ENCODE data around the gene ICOS. TPM values are rescaled to one million over a fixed set of nuclear protein-coding genes. Genes with fewer than 3 reads are reported as not detected.

Gene ICOS
- total RNA-seq, 1 donor from 2014 or later: 0.52 TPM

DNA sequence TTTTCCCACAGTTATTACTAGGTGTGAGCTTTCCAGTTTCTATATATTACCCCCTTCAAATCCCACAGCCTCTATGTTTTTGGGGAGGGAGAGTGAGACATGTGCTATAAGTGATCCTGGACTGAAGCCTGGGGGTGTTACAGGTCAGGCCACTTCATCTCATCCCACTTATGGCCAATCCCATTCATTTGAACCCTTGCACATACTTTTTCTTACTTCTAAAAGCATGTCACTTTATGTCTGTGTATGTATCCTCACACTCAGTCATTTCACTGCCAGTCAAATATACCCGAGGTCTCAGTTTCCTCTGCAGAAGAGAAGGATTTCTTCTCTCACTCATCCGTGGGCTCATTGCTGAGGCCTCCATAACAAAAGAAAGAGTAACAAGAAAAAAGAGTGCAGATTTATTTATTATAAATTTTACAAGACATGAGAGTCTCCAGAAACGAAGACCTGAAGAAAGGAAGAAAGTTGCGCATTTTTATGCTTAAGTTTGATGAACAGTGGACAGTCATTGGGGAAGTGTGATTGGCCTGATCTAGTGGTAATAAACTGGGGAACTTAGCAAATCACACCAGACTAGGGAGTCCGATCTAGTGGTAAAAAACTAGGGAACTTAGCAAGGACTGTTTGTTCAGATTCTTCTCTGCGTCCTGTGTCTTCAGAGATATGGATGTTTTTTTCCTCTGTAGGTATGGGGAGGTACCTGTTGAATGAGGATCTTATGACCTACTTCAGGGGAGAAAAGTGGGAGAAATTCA, 52.1 kb downstream of the ICOS start:
- Histone ChIP-seq H3K4me3 (ENCODE audit: low read length in 3 of 3) (no peak overlapping the region), H3K4me1 (ENCODE audit: control insufficient read depth in 3 of 3, insufficient read depth in 3 of 3, low read length in 3 of 3) (no peaks in the 10 kb centered on the region), H3K27ac (ENCODE audit: low read depth, low read length) (no peak overlapping the region), H3K9me3 (ENCODE audit: control insufficient read depth in 3 of 3, low read length in 3 of 3) (no peaks in the 10 kb centered on the region), H3K36me3 (ENCODE audit: control insufficient read depth in 3 of 3, insufficient read depth in 3 of 3, low read length in 3 of 3) (no peaks in the 10 kb centered on the region), H3K9ac (ENCODE audit: low read depth in 1 of 3, low read length in 3 of 3) (no peak overlapping the region), H3K27me3 (ENCODE audit: control insufficient read depth in 3 of 3, insufficient read depth in 3 of 3, low read length in 3 of 3) (no peaks in the 10 kb centered on the region)

DNA sequence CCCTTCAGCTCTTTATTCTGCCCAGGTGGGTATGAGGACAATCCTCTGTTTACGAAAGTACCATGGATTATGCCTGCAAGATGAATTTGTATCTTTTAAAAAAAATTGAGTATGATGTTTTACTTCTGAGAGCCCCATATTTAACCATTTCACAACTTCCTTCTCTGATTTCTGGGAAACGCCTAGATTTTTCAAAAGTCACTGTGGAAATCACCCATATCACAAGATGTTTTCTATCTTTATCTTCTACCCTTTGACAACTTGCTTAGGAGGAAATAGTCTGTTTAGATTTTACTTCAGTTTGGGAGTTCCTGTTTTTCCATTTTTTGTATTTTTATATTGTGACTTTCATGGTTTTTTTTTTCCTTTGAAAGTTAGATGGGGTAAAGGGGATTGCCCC, 53.0 kb downstream of the ICOS start:
- H3K9ac ChIP-seq (ENCODE audit: low read depth in 1 of 3, low read length in 3 of 3): no peak overlapping the region
- H3K4me3 ChIP-seq (ENCODE audit: low read length in 3 of 3): no peak overlapping the region
- no peaks in the 10 kb centered on the region for H3K27me3 ChIP-seq (ENCODE audit: control insufficient read depth in 3 of 3, insufficient read depth in 3 of 3, low read length in 3 of 3)
- H3K9me3 ChIP-seq (ENCODE audit: control insufficient read depth in 3 of 3, low read length in 3 of 3): no peaks in the 10 kb centered on the region
- no peaks in the 10 kb centered on the region for H3K36me3 ChIP-seq (ENCODE audit: control insufficient read depth in 3 of 3, insufficient read depth in 3 of 3, low read length in 3 of 3)
- no peak overlapping the region for H3K27ac ChIP-seq (ENCODE audit: low read depth, low read length)
- no peaks in the 10 kb centered on the region for H3K4me1 ChIP-seq (ENCODE audit: control insufficient read depth in 3 of 3, insufficient read depth in 3 of 3, low read length in 3 of 3)

DNA sequence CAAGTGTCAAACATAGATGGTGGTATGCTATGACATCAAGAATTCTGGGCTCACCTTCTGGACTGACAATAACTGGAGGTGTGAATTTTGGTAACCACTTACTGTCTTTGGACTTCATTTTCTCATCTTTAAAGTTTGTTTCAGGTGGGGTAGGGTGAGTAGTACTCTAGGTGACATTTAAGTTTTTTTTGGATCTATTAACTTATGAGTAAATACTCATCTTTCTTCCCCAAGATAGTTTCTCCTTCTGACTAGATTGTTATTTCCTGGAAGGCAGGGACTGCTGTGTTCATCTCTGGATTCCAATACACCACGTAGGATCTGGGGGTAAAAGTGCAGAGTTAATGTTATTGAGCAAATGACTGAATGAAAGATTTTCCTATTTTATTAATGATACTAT, 55.9 kb downstream of the ICOS start:
- Histone ChIP-seq H3K9ac (ENCODE audit: low read depth in 1 of 3, low read length in 3 of 3) (no peak overlapping the region), H3K27me3 (ENCODE audit: control insufficient read depth in 3 of 3, insufficient read depth in 3 of 3, low read length in 3 of 3) (no peaks in the 10 kb centered on the region), H3K27ac (ENCODE audit: low read depth, low read length) (no peak overlapping the region)

DNA sequence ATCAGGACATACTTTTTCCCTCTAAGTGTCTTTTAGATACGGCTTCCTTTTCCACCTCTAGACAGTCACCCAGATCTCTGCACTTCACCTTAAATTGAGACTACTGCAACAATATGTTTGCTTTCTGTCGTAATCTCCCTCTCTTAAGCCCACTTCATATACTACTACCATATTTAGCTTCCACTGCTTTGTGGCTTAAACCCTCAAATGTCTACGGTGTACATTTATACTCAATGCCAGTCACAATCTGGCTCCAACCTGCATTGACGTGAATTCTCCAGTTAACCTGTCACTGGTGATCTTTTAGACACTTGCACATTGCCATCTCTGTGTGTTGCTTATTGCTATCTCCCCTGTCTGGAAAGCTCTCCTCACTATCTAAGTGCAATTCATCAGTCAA, 56.4 kb downstream of the ICOS start:
- Histone ChIP-seq H3K36me3 (ENCODE audit: control insufficient read depth in 3 of 3, insufficient read depth in 3 of 3, low read length in 3 of 3) (no peaks in the 10 kb centered on the region), H3K4me1 (ENCODE audit: control insufficient read depth in 3 of 3, insufficient read depth in 3 of 3, low read length in 3 of 3) (no peaks in the 10 kb centered on the region), H3K4me3 (ENCODE audit: low read length in 3 of 3) (no peak overlapping the region), H3K9me3 (ENCODE audit: control insufficient read depth in 3 of 3, low read length in 3 of 3) (no peaks in the 10 kb centered on the region), H3K27me3 (ENCODE audit: control insufficient read depth in 3 of 3, insufficient read depth in 3 of 3, low read length in 3 of 3) (no peaks in the 10 kb centered on the region), H3K27ac (ENCODE audit: low read depth, low read length) (no peak overlapping the region), H3K9ac (ENCODE audit: low read depth in 1 of 3, low read length in 3 of 3) (no peak overlapping the region)

More for the DNA sequence above, 55.9 kb downstream of the ICOS start:
- no peaks in the 10 kb centered on the region for H3K4me1 ChIP-seq (ENCODE audit: control insufficient read depth in 3 of 3, insufficient read depth in 3 of 3, low read length in 3 of 3)
- H3K9me3 ChIP-seq (ENCODE audit: control insufficient read depth in 3 of 3, low read length in 3 of 3): no peaks in the 10 kb centered on the region
- H3K36me3 ChIP-seq (ENCODE audit: control insufficient read depth in 3 of 3, insufficient read depth in 3 of 3, low read length in 3 of 3): no peaks in the 10 kb centered on the region
- H3K4me3 ChIP-seq (ENCODE audit: low read length in 3 of 3): no peak overlapping the region

DNA sequence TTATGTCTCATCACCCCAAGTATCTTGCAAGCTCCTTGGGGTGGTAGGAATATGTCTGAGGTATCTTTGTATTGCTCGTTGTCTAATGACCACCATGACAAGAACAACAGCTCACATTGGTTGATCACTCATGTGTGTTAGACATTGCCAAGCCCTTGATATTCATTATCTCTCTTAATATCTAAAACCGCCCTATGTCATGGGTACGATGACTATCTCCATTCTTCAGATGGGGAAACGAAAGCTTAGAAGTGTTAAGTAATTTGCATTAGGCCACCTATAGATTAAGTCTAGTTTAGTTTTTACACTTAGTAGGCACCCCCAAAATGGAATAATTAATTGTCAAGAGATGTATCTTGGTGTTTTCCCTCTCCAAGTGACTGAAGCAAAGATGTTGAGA, 57.0 kb downstream of the ICOS start:
- no peak overlapping the region for H3K4me3 ChIP-seq (ENCODE audit: low read length in 3 of 3)
- no peaks in the 10 kb centered on the region for H3K9me3 ChIP-seq (ENCODE audit: control insufficient read depth in 3 of 3, low read length in 3 of 3)
- no peaks in the 10 kb centered on the region for H3K36me3 ChIP-seq (ENCODE audit: control insufficient read depth in 3 of 3, insufficient read depth in 3 of 3, low read length in 3 of 3)
- H3K27me3 ChIP-seq (ENCODE audit: control insufficient read depth in 3 of 3, insufficient read depth in 3 of 3, low read length in 3 of 3): no peaks in the 10 kb centered on the region
- H3K9ac ChIP-seq (ENCODE audit: low read depth in 1 of 3, low read length in 3 of 3): no peak overlapping the region
- H3K4me1 ChIP-seq (ENCODE audit: control insufficient read depth in 3 of 3, insufficient read depth in 3 of 3, low read length in 3 of 3): no peaks in the 10 kb centered on the region
- H3K27ac ChIP-seq (ENCODE audit: low read depth, low read length): no peak overlapping the region

DNA sequence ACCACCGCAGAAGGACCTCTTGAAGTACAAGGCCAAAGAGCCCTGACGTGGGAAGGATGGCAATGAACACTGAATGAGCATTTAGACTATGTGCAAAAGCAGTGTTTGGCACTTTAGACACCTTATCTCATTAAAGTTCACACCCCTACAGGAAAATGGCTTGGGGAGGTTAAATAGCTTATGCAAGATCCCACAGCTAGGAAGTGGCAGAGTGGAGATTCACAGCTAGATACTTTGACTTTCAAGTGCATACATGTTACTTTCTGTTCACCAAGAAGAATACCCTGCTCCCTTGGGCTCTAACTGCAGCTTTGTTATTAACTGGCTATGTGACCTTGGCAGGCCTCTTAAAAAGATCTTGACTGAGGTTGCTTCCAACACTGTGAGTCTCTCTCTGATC, 58.2 kb downstream of the ICOS start:
- Histone ChIP-seq H3K4me3 (ENCODE audit: low read length in 3 of 3) (no peak overlapping the region), H3K9ac (ENCODE audit: low read depth in 1 of 3, low read length in 3 of 3) (no peak overlapping the region)

DNA sequence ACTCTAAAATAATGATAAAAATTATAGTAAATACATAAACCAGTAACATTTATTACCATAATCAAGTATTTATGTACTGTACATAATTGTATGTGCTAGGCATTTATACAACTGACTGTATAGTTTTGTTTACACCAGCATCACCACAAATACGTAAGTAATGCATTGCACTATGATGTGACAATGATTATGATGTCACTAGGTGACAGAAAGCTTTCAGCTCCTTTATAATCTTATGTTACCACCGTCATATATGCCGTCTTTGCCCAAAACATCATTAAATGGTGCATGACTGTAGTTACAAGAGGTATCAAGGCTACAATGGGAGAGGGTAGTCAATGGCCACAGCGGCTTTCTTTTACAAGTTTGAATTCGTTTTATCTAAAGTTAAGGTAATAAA, 60.1 kb downstream of the ICOS start:
- H3K27me3 ChIP-seq (ENCODE audit: control insufficient read depth in 3 of 3, insufficient read depth in 3 of 3, low read length in 3 of 3): no peaks in the 10 kb centered on the region
- no peaks in the 10 kb centered on the region for H3K4me1 ChIP-seq (ENCODE audit: control insufficient read depth in 3 of 3, insufficient read depth in 3 of 3, low read length in 3 of 3)
- no peak overlapping the region for H3K9ac ChIP-seq (ENCODE audit: low read depth in 1 of 3, low read length in 3 of 3)
- no peak overlapping the region for H3K4me3 ChIP-seq (ENCODE audit: low read length in 3 of 3)
- no peaks in the 10 kb centered on the region for H3K36me3 ChIP-seq (ENCODE audit: control insufficient read depth in 3 of 3, insufficient read depth in 3 of 3, low read length in 3 of 3)
- H3K27ac ChIP-seq (ENCODE audit: low read depth, low read length): no peak overlapping the region
- H3K9me3 ChIP-seq (ENCODE audit: control insufficient read depth in 3 of 3, low read length in 3 of 3): no peaks in the 10 kb centered on the region

More for the DNA sequence above, 58.2 kb downstream of the ICOS start:
- H3K36me3 ChIP-seq (ENCODE audit: control insufficient read depth in 3 of 3, insufficient read depth in 3 of 3, low read length in 3 of 3): no peaks in the 10 kb centered on the region
- H3K27ac ChIP-seq (ENCODE audit: low read depth, low read length): no peak overlapping the region
- H3K4me1 ChIP-seq (ENCODE audit: control insufficient read depth in 3 of 3, insufficient read depth in 3 of 3, low read length in 3 of 3): no peaks in the 10 kb centered on the region
- H3K27me3 ChIP-seq (ENCODE audit: control insufficient read depth in 3 of 3, insufficient read depth in 3 of 3, low read length in 3 of 3): no peaks in the 10 kb centered on the region
- H3K9me3 ChIP-seq (ENCODE audit: control insufficient read depth in 3 of 3, low read length in 3 of 3): no peaks in the 10 kb centered on the region

DNA sequence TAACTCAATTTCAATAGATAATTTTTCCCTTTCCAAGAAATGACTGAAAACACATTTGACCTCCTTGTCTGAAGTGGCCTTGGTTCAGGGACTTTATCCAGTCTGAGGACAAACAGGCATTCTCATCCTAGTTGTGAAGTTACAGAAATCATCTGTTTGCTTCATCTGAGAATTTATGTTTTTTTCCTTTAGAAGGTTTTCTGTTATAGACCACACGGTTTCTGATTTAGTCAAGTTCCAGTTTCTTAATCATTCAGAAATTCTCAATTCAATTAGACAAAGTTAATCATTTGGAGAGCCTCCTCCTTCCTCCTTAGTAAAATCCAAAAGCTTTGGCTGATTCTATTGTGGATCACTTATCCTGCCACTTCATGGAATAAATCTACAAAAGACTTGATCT, 60.9 kb downstream of the ICOS start:
- no peak overlapping the region for H3K27ac ChIP-seq (ENCODE audit: low read depth, low read length)
- no peaks in the 10 kb centered on the region for H3K36me3 ChIP-seq (ENCODE audit: control insufficient read depth in 3 of 3, insufficient read depth in 3 of 3, low read length in 3 of 3)
- H3K9ac ChIP-seq (ENCODE audit: low read depth in 1 of 3, low read length in 3 of 3): no peak overlapping the region
- H3K4me3 ChIP-seq (ENCODE audit: low read length in 3 of 3): no peak overlapping the region
- H3K27me3 ChIP-seq (ENCODE audit: control insufficient read depth in 3 of 3, insufficient read depth in 3 of 3, low read length in 3 of 3): no peaks in the 10 kb centered on the region
- no peaks in the 10 kb centered on the region for H3K4me1 ChIP-seq (ENCODE audit: control insufficient read depth in 3 of 3, insufficient read depth in 3 of 3, low read length in 3 of 3)
- H3K9me3 ChIP-seq (ENCODE audit: control insufficient read depth in 3 of 3, low read length in 3 of 3): no peaks in the 10 kb centered on the region

DNA sequence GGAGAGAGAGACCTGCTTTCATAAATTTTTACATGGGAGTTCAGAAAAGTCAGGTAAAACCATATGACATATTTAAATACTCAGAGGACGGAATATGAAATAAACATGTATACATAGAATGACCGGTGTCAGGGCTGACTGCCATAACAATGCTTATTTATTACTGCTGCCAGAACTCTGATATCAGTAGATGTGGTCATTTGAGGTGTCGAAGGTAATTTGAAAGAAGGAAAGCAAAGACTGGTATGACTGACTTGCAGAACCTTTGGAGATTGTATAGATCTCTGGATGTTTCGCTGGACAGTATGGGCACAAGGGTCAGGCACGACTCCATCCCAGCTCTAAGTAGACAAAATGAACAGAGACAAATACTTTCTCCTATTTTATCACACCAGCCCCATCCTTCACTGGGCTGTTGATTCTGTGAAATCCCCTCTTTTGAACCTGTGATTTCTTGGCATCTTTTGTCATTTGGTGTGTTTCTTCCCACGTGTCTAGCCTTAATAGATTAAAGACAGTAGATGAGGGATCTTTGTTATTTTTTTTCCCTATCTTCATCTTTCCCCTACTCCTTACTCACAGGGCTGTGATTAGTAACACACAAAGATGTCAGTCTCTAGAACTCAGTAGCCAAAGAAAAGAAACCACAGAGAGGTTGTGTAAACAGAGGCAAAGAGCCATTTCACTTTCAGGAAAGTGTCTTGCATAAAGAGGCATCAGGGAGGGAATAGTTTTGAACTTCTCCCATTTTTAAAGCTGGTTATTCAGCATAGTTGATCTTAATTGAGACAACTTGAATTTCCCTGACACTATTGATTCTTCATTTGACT, 61.6 kb downstream of the ICOS start:
- Histone ChIP-seq H3K4me1 (ENCODE audit: control insufficient read depth in 3 of 3, insufficient read depth in 3 of 3, low read length in 3 of 3) (no peaks in the 10 kb centered on the region), H3K27ac (ENCODE audit: low read depth, low read length) (no peak overlapping the region), H3K9me3 (ENCODE audit: control insufficient read depth in 3 of 3, low read length in 3 of 3) (no peaks in the 10 kb centered on the region), H3K36me3 (ENCODE audit: control insufficient read depth in 3 of 3, insufficient read depth in 3 of 3, low read length in 3 of 3) (no peaks in the 10 kb centered on the region), H3K9ac (ENCODE audit: low read depth in 1 of 3, low read length in 3 of 3) (no peak overlapping the region), H3K27me3 (ENCODE audit: control insufficient read depth in 3 of 3, insufficient read depth in 3 of 3, low read length in 3 of 3) (no peaks in the 10 kb centered on the region), H3K4me3 (ENCODE audit: low read length in 3 of 3) (no peak overlapping the region)

DNA sequence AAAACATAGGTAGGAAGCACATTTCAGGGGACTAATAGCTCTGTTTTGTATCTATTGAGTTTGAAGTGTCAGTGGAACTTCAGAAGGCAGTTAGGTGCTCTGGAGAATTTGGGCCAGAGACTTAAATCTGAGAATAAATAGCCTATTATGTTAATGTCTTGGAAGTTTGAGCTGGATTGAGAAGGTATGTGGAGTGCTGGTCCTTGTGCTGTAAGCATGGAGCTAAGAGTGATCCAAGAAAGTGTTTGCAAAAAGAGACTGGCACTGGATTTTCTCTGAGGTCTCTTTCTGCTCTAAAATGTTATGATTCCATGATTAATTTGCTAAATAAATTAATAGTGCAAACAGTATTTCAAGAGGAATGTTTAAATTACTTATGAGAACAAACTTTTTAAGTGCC, 63.3 kb downstream of the ICOS start:
- H3K4me3 ChIP-seq (ENCODE audit: low read length in 3 of 3): no peak overlapping the region
- H3K9me3 ChIP-seq (ENCODE audit: control insufficient read depth in 3 of 3, low read length in 3 of 3): no peaks in the 10 kb centered on the region
- H3K4me1 ChIP-seq (ENCODE audit: control insufficient read depth in 3 of 3, insufficient read depth in 3 of 3, low read length in 3 of 3): no peaks in the 10 kb centered on the region
- no peaks in the 10 kb centered on the region for H3K27me3 ChIP-seq (ENCODE audit: control insufficient read depth in 3 of 3, insufficient read depth in 3 of 3, low read length in 3 of 3)
- no peak overlapping the region for H3K27ac ChIP-seq (ENCODE audit: low read depth, low read length)
- no peak overlapping the region for H3K9ac ChIP-seq (ENCODE audit: low read depth in 1 of 3, low read length in 3 of 3)
- no peaks in the 10 kb centered on the region for H3K36me3 ChIP-seq (ENCODE audit: control insufficient read depth in 3 of 3, insufficient read depth in 3 of 3, low read length in 3 of 3)

Measured in skeletal muscle tissue (tissue), 4 donors.